Suprapubic skin (tissue), 3 donors: Measurements from ENCODE around the gene RNASE12.

ENCODE experiments used
- EP300 ChIP-seq: sonication (generic); formaldehyde crosslinking; IDR thresholded peaks from one replicate; pipeline ENCODE4 v1.6.1; 2017; ENCODE audit warnings: antibody characterized with exemption
- TF ChIP-seq, protein P1 (sequence below), 2 donors: fragments of 200-600 bp in 1 of 2; fragments of 450-650 bp in 1 of 2; sonication (generic) in 1 of 2; IDR thresholded peaks; one replicate each; pipeline ENCODE4 v1.5.1; 2016 to 2019; ENCODE audit warnings: antibody characterized with exemption in 2 of 2, mild to moderate bottlenecking in 1 of 2, moderate library complexity in 1 of 2

DNA sequence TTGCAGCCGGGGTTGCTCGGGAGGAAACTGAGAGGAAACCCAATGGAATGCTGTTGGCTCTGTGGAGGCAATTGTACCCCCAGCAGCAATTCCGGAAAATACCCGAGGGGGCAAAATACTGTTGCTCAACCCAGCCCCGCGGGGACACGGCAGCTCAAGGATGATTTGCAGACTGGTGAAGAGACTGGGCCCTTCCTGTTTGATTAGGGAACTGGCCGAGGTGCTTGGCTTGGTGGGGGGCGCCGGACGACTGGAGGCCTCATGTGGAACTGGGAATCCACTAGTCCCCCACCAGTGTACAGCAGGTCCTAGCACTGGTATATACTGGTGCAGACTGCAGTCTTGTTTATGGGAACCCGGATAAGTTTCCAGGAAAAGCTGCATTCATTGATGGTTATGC, 10.3 kb upstream of the RNASE12 start:
- TF ChIP-seq, protein P1, sequence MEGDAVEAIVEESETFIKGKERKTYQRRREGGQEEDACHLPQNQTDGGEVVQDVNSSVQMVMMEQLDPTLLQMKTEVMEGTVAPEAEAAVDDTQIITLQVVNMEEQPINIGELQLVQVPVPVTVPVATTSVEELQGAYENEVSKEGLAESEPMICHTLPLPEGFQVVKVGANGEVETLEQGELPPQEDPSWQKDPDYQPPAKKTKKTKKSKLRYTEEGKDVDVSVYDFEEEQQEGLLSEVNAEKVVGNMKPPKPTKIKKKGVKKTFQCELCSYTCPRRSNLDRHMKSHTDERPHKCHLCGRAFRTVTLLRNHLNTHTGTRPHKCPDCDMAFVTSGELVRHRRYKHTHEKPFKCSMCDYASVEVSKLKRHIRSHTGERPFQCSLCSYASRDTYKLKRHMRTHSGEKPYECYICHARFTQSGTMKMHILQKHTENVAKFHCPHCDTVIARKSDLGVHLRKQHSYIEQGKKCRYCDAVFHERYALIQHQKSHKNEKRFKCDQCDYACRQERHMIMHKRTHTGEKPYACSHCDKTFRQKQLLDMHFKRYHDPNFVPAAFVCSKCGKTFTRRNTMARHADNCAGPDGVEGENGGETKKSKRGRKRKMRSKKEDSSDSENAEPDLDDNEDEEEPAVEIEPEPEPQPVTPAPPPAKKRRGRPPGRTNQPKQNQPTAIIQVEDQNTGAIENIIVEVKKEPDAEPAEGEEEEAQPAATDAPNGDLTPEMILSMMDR (IDR thresholded peaks at IDR 0.05), result no peak
- no peak for TF ChIP-seq EP300
